HG03575 (cell line): ENCODE results near the gene RFX3.

Experiments used
- ATAC-seq: cut with Tn5 transposase; IDR thresholded peaks from one replicate; pipeline ENCODE4 v1.9.1; 2021; ENCODE audit not compliant: unreplicated experiment, insufficient number of reproducible peaks, low FRiP score; ENCODE audit errors: extremely low read depth

RFX3 gene

GRCh38 chr9:3447788-3448187, 78.0 kb downstream of the RFX3 start:
- no peak for ATAC-seq

- no peak for ATAC-seq
Measured at GRCh38 chr9:3447143-3447542, 78.7 kb downstream of the RFX3 start.

- no peak for ATAC-seq
Measured at GRCh38 chr9:3446313-3446712, 79.5 kb downstream of the RFX3 start.

GRCh38 chr9:3444016-3444415, 81.8 kb downstream of the RFX3 start:
- ATAC-seq = no peak

- no peak for ATAC-seq
Measured at GRCh38 chr9:3441197-3441816, 84.5 kb downstream of the RFX3 start.

- ATAC-seq = no peak
Measured at GRCh38 chr9:3436629-3437420, 89.0 kb downstream of the RFX3 start.

- ATAC-seq = no peak
Measured at GRCh38 chr9:3435732-3436131, 90.1 kb downstream of the RFX3 start.

- no peak for ATAC-seq
Measured at GRCh38 chr9:3434594-3434993, 91.2 kb downstream of the RFX3 start.

- no peak for ATAC-seq
Measured at GRCh38 chr9:3433754-3434153, 92.0 kb downstream of the RFX3 start.

- no peak for ATAC-seq
Measured at GRCh38 chr9:3433066-3433465, 92.7 kb downstream of the RFX3 start.

- no peak for ATAC-seq
Measured at GRCh38 chr9:3431890-3432289, 93.9 kb downstream of the RFX3 start.

GRCh38 chr9:3419893-3420292, 105.9 kb downstream of the RFX3 start:
- ATAC-seq = no peak

GRCh38 chr9:3415906-3416305, 109.9 kb downstream of the RFX3 start:
- no peak for ATAC-seq

- no peak for ATAC-seq
Measured at GRCh38 chr9:3413984-3414383, 111.8 kb downstream of the RFX3 start.

- ATAC-seq = no peak
Measured at GRCh38 chr9:3410461-3410860, 115.3 kb downstream of the RFX3 start.

GRCh38 chr9:3409453-3409852, 116.3 kb downstream of the RFX3 start:
- no peak for ATAC-seq

GRCh38 chr9:3403315-3403714, 122.5 kb downstream of the RFX3 start:
- ATAC-seq = no peak

GRCh38 chr9:3401221-3401954, 124.4 kb downstream of the RFX3 start:
- ATAC-seq = no peak

GRCh38 chr9:3398232-3398648, 127.6 kb downstream of the RFX3 start:
- peak; percentile 40 for ATAC-seq

- ATAC-seq = peak; percentile 11
Measured at GRCh38 chr9:3397766-3398165, 128.0 kb downstream of the RFX3 start.
